T-helper 1 cell treated with Interleukin-12 subunit alpha and Interleukin-12 subunit beta and Interleukin-4 antibody, amounts not matched to agents 30 ng/mL and 1 ng/mL, for 36 hours (primary cell): ENCODE measurements around the gene DAZAP2. TPM values are rescaled to one million over a fixed set of nuclear protein-coding genes. Genes with fewer than 3 reads are reported as not detected.

Source experiments
- total RNA-seq: library from RNA; stranded (reverse); gene quantifications from 2 replicates; pipeline ENCODE4 v1.2.3, GENCODE V29; 2022

The DAZAP2 gene
- total RNA-seq, 1 donor from 2014 or later, result 241 TPM

Other genes with a start within 250 kb of the DAZAP2 start
- gene SLC11A2, start 212.4 kb upstream of the DAZAP2 start, total RNA-seq, result 51.8 and 52.1 TPM in 2 replicates
- gene LETMD1, start 190.5 kb upstream of the DAZAP2 start, total RNA-seq, result 69.4 and 78.5 TPM in 2 replicates
- gene CSRNP2, start 155.2 kb upstream of the DAZAP2 start, total RNA-seq, result 21.8 and 23.1 TPM in 2 replicates
- gene TFCP2, start 65.7 kb upstream of the DAZAP2 start, total RNA-seq, result 40.2 and 45.1 TPM in 2 replicates
- 5.7 and 7.2 TPM in 2 replicates for gene POU6F1, start 20.8 kb upstream of the DAZAP2 start, total RNA-seq
- 0.98 and 2.4 TPM in 2 replicates for gene SMAGP, start 31.6 kb downstream of the DAZAP2 start, total RNA-seq
- 181 and 187 TPM in 2 replicates for gene BIN2, start 85.3 kb downstream of the DAZAP2 start, total RNA-seq
- 0.22 TPM in 1 of 2 replicates, not detected in the other for gene CELA1, start 107.9 kb downstream of the DAZAP2 start, total RNA-seq
- gene GALNT6, start 152.6 kb downstream of the DAZAP2 start, total RNA-seq, result 14.9 and 17.7 TPM in 2 replicates
- gene SLC4A8, start 186.0 kb downstream of the DAZAP2 start, total RNA-seq, result 6.8 and 9.4 TPM in 2 replicates